H1 (cell line): ENCODE measurements around the gene RELL1. TPM values are rescaled to one million over a fixed set of nuclear protein-coding genes. Genes with fewer than 3 reads are reported as not detected.

Experiments
- GTF2F1 ChIP-seq: IDR thresholded peaks from 2 replicates; pipeline ENCODE4 v1.6.1; 2012; ENCODE audit warnings: low read depth, low read length, improper control_type of control experiment, borderline replicate concordance
- KDM5A ChIP-seq: fragments of 200-600 bp; IDR thresholded peaks from 2 replicates; pipeline ENCODE4 v1.7.1; 2012; ENCODE audit warnings: mild to moderate bottlenecking, low read length, inconsistent platforms, mixed read lengths
- RAD21 ChIP-seq, 2 experiments: IDR thresholded peaks in 1 of 2; conservative IDR thresholded peaks in 1 of 2; 2 replicates each; pipeline ENCODE4 v1.6.1; 2011; ENCODE audit warnings: low read depth in 2 of 2, low read length in 2 of 2, improper control_type of control experiment in 1 of 2, inconsistent platforms in 1 of 2, mild to moderate bottlenecking in 1 of 2, moderate library complexity in 1 of 2
- SAP30 ChIP-seq: fragments of 300-600 bp; sonication (generic); IDR thresholded peaks from 2 replicates; pipeline ENCODE4 v1.7.1; 2012; ENCODE audit warnings: low read length, moderate library complexity, mild to moderate bottlenecking, inconsistent platforms; ENCODE audit not compliant: insufficient read depth, insufficient replicate concordance
- SP2 ChIP-seq: IDR thresholded peaks from 2 replicates; pipeline ENCODE4 v1.6.1; 2012; ENCODE audit warnings: mild to moderate bottlenecking, low read length, inconsistent platforms
- SRF ChIP-seq: IDR thresholded peaks from 2 replicates; pipeline ENCODE4 v1.6.1; 2011; ENCODE audit warnings: mild to moderate bottlenecking, low read depth, low read length, moderate library complexity
- polyA plus RNA-seq, 7 experiments: library from polyadenylated mRNA; depleted of rRNA in 3 of 7; stranded (reverse) in 5 of 7; unstranded in 2 of 7; fragments of >200 nt in 5 of 7; fragments of 200-250 nt in 2 of 7; gene quantifications; 1 replicate in 5 of 7; 2 replicates in 1 of 7; 4 replicates in 1 of 7; pipeline versions ENCODE4 v1.2.1 to v1.2.3, GENCODE V29; 2011 to 2013; ENCODE audit warnings: missing spikeins in 2 of 7, mixed read lengths in 2 of 7
- total RNA-seq: library from RNA; stranded (reverse); fragmentation: NEBNext Ultra II Directional; extraction: Animal tissue kit (Norgen Biotek cat#: 25700); gene quantifications from 2 replicates; pipeline ENCODE4 v1.2.1, GENCODE V29; 2021

RELL1 gene
- total and polyA plus RNA-seq, 2 of the 8 experiments (the other 6 are each of a cell fraction or from before 2014, with no cell fraction given), result 2.1 to 14.1 TPM

DNA sequence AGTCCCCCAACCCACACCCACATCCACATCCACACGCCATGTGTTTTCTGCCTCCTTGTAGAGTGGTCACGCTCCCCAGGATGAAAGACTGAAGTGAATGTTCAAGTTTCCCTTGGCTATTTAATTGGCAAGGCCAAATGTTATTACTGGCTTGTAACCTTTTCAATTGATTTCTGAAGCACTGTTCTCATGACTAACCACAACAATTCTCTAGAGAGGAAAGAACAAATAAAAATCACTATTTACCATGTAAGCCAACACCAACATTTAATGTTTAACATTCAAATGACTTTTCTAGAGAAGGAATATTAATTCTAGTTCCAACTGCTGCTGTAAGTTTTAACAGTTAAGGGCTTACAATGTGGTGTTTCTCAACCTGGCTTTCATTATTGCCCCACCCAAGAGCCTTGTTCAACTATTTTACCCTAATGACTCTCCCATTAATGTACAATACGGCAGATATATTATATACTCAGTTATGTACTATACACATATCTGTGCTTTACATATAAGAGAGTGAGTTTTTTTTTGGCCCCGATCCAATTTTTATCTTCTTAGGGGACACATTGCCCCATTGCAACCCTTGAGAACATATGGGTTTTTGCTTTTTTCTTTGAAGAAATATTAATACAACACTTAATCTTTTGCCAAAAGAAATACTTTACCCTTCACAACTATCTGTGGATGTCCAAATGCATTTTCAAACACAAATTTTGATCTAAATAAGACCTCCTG is 46.5 kb downstream of the RELL1 start (continued):
- TF ChIP-seq KDM5A, result no peak
- TF ChIP-seq SP2, result no peak
- no peak for TF ChIP-seq SRF
- no peak for TF ChIP-seq RAD21 (IDR thresholded peaks at IDR 0.05 in 1 of 2, conservative IDR thresholded peaks at IDR 0.05 in 1 of 2; ENCODE audit: low read depth in 2 of 2, low read length in 2 of 2)
- no peak for TF ChIP-seq SAP30
- TF ChIP-seq GTF2F1, result no peak
